HepG2 (cell line): ENCODE data around the gene CDC20. TPM values are rescaled to one million over a fixed set of nuclear protein-coding genes. Genes with fewer than 3 reads are reported as not detected.

Experiments
- ATAC-seq: fragments of 200-7000 bp; cut with Tn5 transposase; 3 replicates; pipeline ENCODE4 v1.9.1; 2020; ENCODE audit warnings: mild to moderate bottlenecking, moderate library complexity
- BruUV-seq: library from RNA; stranded (reverse); fragments of 400-500 nt; replicated peaks from 2 replicates; lab custom pipeline; 2021; lab: Mats Ljungman, UMichigan
- CTCF ChIA-PET: fragments of 300-600 bp; formaldehyde crosslinking; extraction: SDS; loops from one replicate; lab custom pipeline; 2021; ENCODE audit warnings: low total read pairs, inconsistent platforms, low intra/inter-chr PET ratio; lab: Yijun Ruan, JAX
- POLR2A ChIA-PET: fragments of 350-600 bp; sonication (Branson Sonifier 250); formaldehyde crosslinking; loops from one replicate; lab custom pipeline; 2020; ENCODE audit warnings: antibody characterized with exemption, inconsistent platforms; lab: Yijun Ruan, JAX
- DNase-seq: peaks from one replicate; pipeline ENCODE4 v3.0.0-alpha.2; 2015; ENCODE audit warnings: low spot score
- FAIRE-seq: peaks from 3 replicates; lab custom pipeline; 2011; peaks lifted over from hg19 to GRCh38; lab: Jason Lieb, UNC
- H2AFZ ChIP-seq: one replicate; pipeline ENCODE4 v1.6.1; 2011; ENCODE audit warnings: low read length, inconsistent platforms
- H3K27ac ChIP-seq: fragments of 300-600 bp; 3 replicates; pipeline ENCODE4 v1.8.0; 2011; ENCODE audit warnings: mixed run types, mild to moderate bottlenecking, mixed read lengths, low read length, inconsistent platforms; ENCODE audit not compliant: insufficient read depth; ENCODE audit errors: extremely low read length
- H3K27me3 ChIP-seq, 2 experiments: fragments of 200-600 bp in 1 of 2; 2 replicates in 1 of 2; 3 replicates in 1 of 2; pipeline versions ENCODE4 v1.6.0 to v1.8.0; 2011; ENCODE audit warnings: low read length in 2 of 2, mild to moderate bottlenecking in 2 of 2, moderate library complexity in 2 of 2, inconsistent platforms in 1 of 2; ENCODE audit not compliant: insufficient read depth in 2 of 2, control insufficient read depth in 1 of 2
- H3K36me3 ChIP-seq, 2 experiments: fragments of 200-600 bp in 1 of 2; replicated peaks in 1 of 2; 2 replicates in 1 of 2; 3 replicates in 1 of 2; pipeline versions ENCODE4 v1.5.1 to v1.8.0; 2011; ENCODE audit warnings: low read length in 2 of 2, inconsistent platforms in 1 of 2; ENCODE audit not compliant: insufficient read depth in 2 of 2, control insufficient read depth in 1 of 2
- H3K4me1 ChIP-seq: 2 replicates; pipeline ENCODE4 v1.5.1; 2012; ENCODE audit warnings: low read length, inconsistent platforms; ENCODE audit not compliant: insufficient read depth
- H3K4me2 ChIP-seq: 2 replicates; pipeline ENCODE4 v1.6.0; 2011; ENCODE audit warnings: low read depth, low read length, inconsistent platforms
- H3K4me3 ChIP-seq, 3 experiments: fragments of 200-600 bp in 1 of 3; sonication (generic), shearing (Covaris generic) in 1 of 3; replicated peaks in 1 of 3; 2 replicates each; pipeline ENCODE4 v1.5.1; 2011 to 2016; ENCODE audit warnings: low read length in 3 of 3, inconsistent platforms in 2 of 3, low read depth in 2 of 3, mild to moderate bottlenecking in 2 of 3, control low read depth in 1 of 3, mixed read lengths in 1 of 3; ENCODE audit not compliant: insufficient read depth in 1 of 3
- H3K79me2 ChIP-seq: one replicate; pipeline ENCODE4 v1.6.1; 2011; ENCODE audit warnings: low read length, inconsistent platforms; ENCODE audit not compliant: insufficient read depth
- H3K9ac ChIP-seq: 2 replicates; pipeline ENCODE4 v1.6.0; 2011; ENCODE audit warnings: mild to moderate bottlenecking, low read depth, low read length, inconsistent platforms; ENCODE audit not compliant: insufficient read depth
- H3K9me3 ChIP-seq: 2 replicates; pipeline ENCODE4 v1.5.1; 2012; ENCODE audit warnings: mild to moderate bottlenecking, low read length
- H4K20me1 ChIP-seq: 2 replicates; pipeline ENCODE4 v1.6.0; 2011; ENCODE audit warnings: inconsistent platforms, mild to moderate bottlenecking, low read length, moderate library complexity; ENCODE audit not compliant: insufficient read depth
- CEBPB ChIP-seq: IDR thresholded peaks from 2 replicates; pipeline ENCODE4 v1.6.1; 2011; ENCODE audit warnings: low read depth, low read length, improper control_type of control experiment, borderline replicate concordance
- CTCF ChIP-seq: sonication (generic); formaldehyde crosslinking; IDR thresholded peaks from 2 replicates; pipeline ENCODE4 v1.5.0; 2020; ENCODE audit warnings: mild to moderate bottlenecking, missing genetic modification reagents, moderate library complexity
- EED ChIP-seq: sonication (generic); formaldehyde crosslinking; IDR thresholded peaks from 2 replicates; pipeline ENCODE4 v1.5.0; 2020; ENCODE audit warnings: mild to moderate bottlenecking, missing genetic modification reagents
- MAZ ChIP-seq, 2 experiments: sonication (generic) in 1 of 2; formaldehyde crosslinking in 1 of 2; IDR thresholded peaks; 2 replicates each; pipeline versions ENCODE4 v1.5.0 to v1.6.1; 2012 to 2020; ENCODE audit warnings: low read depth in 2 of 2, mild to moderate bottlenecking in 2 of 2, borderline replicate concordance in 1 of 2, improper control_type of control experiment in 1 of 2, low read length in 1 of 2, missing genetic modification reagents in 1 of 2, moderate library complexity in 1 of 2
- SP4 ChIP-seq: sonication (generic); formaldehyde crosslinking; IDR thresholded peaks from 2 replicates; pipeline ENCODE4 v1.8.1; 2023; ENCODE audit warnings: mild to moderate bottlenecking, missing genetic modification reagents
- TBL1XR1 ChIP-seq: fragments of 150-350 bp; IDR thresholded peaks from 2 replicates; pipeline ENCODE4 v1.6.1; 2014; ENCODE audit warnings: borderline replicate concordance, low read length; ENCODE audit not compliant: partially characterized antibody
- ZNF572 ChIP-seq: sonication (generic); formaldehyde crosslinking; IDR thresholded peaks from 2 replicates; pipeline ENCODE4 v1.5.1; 2020; ENCODE audit warnings: mild to moderate bottlenecking, missing genetic modification reagents
- ZNF687 ChIP-seq: sonication (generic); formaldehyde crosslinking; IDR thresholded peaks from 2 replicates; pipeline ENCODE4 v1.5.1; 2020; ENCODE audit warnings: mild to moderate bottlenecking, missing genetic modification reagents, moderate library complexity
- WGBS: methylation state at CpG from one replicate; pipeline ENCODE4 v1.1.6; 2017; ENCODE audit warnings: low lambda C conversion rate; 5-methylcytosine and 5-hydroxymethylcytosine counted together
- in situ Hi-C: cut with HindIII; loops from 2 replicates; pipeline ENCODE4 v1.10.0; 2017; ENCODE audit warnings: low pct_unique_long_range_greater_than_20kb; ENCODE audit not compliant: extremely low pct_ligation_motif_present
- intact Hi-C: fragments of 100-400 bp; cut with micrococcal nuclease; formaldehyde crosslinking; loops from one replicate; pipeline ENCODE4 v1.10.0; 2022; ENCODE audit not compliant: unreplicated experiment
- polyA plus RNA-seq, 8 experiments: library from polyadenylated mRNA; depleted of rRNA in 3 of 8; stranded (reverse) in 7 of 8; unstranded in 1 of 8; fragments of >200 nt; fragmentation: Illumina TruSeq in 4 of 8; extraction: Trizol in 4 of 8; gene quantifications; 2 replicates each; pipeline versions ENCODE4 v1.2.1 to v1.2.3, GENCODE V29; 2011 to 2016; ENCODE audit warnings: low read depth in 4 of 8, missing spikeins in 1 of 8, mixed read lengths in 1 of 8; ENCODE audit not compliant: insufficient read depth in 1 of 8
- total RNA-seq, 5 experiments: library from RNA; depleted of rRNA; stranded (reverse); fragments of >200 nt; fragmentation: Illumina TruSeq; extraction: Trizol; gene quantifications; 2 replicates each; pipeline ENCODE4 v1.2.3, GENCODE V29; 2016; ENCODE audit warnings: low read depth in 1 of 5
- TF ChIP-seq, protein P1 (sequence below): sonication (generic); formaldehyde crosslinking; IDR thresholded peaks from 2 replicates; pipeline ENCODE4 v1.9.0; 2022; ENCODE audit warnings: low read depth, missing genetic modification reagents
- TF ChIP-seq, protein P2 (sequence below): sonication (generic); formaldehyde crosslinking; IDR thresholded peaks from 2 replicates; pipeline ENCODE4 v1.5.0; 2020; ENCODE audit warnings: mild to moderate bottlenecking, missing genetic modification reagents, borderline replicate concordance

Gene CDC20
- total and polyA plus RNA-seq, 2 of the 13 experiments (the other 11 are each of a cell fraction or from before 2014, with no cell fraction given) = 57.9 to 90.0 TPM

DNA sequence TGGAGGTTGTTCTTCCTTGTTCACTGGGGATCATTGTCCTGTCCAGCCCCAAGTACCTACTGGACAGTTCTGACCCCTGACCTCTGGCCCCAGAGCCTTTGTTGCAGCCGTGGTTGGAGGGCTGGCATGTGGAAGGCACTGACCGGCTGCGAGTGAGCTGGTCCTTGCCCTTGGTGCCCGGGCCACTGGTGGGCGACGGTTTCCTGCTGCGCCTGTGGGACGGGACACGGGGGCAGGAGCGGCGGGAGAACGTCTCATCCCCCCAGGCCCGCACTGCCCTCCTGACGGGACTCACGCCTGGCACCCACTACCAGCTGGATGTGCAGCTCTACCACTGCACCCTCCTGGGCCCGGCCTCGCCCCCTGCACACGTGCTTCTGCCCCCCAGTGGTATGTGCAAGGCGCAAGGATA is 46.6 kb upstream of the CDC20 start:
- no TSS peak for BruUV-seq
- Histone ChIP-seq H3K4me3 (no peak overlapping the region), H4K20me1 (no peaks in the 10 kb centered on the region), H3K9ac (no peak overlapping the region), H3K4me1 (peaks cover 31% of the 10 kb centered on the region)
- FAIRE-seq (no peak), ATAC-seq (no peak)
- intact Hi-C loops = no loop called here
- in situ Hi-C loops = no loop called here
- 25% methylated on average over 5 of the region's 19 CpGs for WGBS
- TF ChIP-seq, protein P1, sequence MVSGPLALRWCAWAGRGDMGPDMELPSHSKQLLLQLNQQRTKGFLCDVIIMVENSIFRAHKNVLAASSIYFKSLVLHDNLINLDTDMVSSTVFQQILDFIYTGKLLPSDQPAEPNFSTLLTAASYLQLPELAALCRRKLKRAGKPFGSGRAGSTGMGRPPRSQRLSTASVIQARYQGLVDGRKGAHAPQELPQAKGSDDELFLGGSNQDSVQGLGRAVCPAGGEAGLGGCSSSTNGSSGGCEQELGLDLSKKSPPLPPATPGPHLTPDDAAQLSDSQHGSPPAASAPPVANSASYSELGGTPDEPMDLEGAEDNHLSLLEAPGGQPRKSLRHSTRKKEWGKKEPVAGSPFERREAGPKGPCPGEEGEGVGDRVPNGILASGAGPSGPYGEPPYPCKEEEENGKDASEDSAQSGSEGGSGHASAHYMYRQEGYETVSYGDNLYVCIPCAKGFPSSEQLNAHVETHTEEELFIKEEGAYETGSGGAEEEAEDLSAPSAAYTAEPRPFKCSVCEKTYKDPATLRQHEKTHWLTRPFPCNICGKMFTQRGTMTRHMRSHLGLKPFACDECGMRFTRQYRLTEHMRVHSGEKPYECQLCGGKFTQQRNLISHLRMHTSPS (CRISPR knock-in tag) = peak; percentile 18; the same call in 1 of the 2 replicates
- TF ChIP-seq TBL1XR1 = no peak
- TF ChIP-seq EED = 0 out of 2 replicates have a peak, but pooled peaks have one; percentile 28
- TF ChIP-seq, protein P2, sequence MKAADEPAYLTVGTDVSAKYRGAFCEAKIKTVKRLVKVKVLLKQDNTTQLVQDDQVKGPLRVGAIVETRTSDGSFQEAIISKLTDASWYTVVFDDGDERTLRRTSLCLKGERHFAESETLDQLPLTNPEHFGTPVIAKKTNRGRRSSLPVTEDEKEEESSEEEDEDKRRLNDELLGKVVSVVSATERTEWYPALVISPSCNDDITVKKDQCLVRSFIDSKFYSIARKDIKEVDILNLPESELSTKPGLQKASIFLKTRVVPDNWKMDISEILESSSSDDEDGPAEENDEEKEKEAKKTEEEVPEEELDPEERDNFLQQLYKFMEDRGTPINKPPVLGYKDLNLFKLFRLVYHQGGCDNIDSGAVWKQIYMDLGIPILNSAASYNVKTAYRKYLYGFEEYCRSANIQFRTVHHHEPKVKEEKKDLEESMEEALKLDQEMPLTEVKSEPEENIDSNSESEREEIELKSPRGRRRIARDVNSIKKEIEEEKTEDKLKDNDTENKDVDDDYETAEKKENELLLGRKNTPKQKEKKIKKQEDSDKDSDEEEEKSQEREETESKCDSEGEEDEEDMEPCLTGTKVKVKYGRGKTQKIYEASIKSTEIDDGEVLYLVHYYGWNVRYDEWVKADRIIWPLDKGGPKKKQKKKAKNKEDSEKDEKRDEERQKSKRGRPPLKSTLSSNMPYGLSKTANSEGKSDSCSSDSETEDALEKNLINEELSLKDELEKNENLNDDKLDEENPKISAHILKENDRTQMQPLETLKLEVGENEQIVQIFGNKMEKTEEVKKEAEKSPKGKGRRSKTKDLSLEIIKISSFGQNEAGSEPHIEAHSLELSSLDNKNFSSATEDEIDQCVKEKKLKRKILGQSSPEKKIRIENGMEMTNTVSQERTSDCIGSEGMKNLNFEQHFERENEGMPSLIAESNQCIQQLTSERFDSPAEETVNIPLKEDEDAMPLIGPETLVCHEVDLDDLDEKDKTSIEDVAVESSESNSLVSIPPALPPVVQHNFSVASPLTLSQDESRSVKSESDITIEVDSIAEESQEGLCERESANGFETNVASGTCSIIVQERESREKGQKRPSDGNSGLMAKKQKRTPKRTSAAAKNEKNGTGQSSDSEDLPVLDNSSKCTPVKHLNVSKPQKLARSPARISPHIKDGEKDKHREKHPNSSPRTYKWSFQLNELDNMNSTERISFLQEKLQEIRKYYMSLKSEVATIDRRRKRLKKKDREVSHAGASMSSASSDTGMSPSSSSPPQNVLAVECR (CRISPR knock-in tag) = 0 out of 2 replicates have a peak, but pooled peaks have one; percentile 18
- TF ChIP-seq CEBPB = no peak
- TF ChIP-seq SP4 = 0 out of 2 replicates have a peak, but pooled peaks have one; percentile 32
- no peak for TF ChIP-seq MAZ (IDR thresholded peaks at IDR 0.05; ENCODE audit: borderline replicate concordance, low read depth, low read length)
- 0 out of 2 replicates have a peak, but pooled peaks have one; percentile 23 for TF ChIP-seq MAZ (CRISPR knock-in tag; IDR thresholded peaks at IDR 0.05; ENCODE audit: low read depth)
- TF ChIP-seq CTCF (CRISPR knock-in tag) = peak; percentile 39; the same call in 1 of the 2 replicates
- TF ChIP-seq ZNF687 (CRISPR knock-in tag) = 0 out of 2 replicates have a peak, but pooled peaks have one; percentile 37
- TF ChIP-seq ZNF572 = 0 out of 2 replicates have a peak, but pooled peaks have one; percentile 58
- TF ChIP-seq, all 625 proteins: peak for 8
- H3K9me3 ChIP-seq = no peaks in the 10 kb centered on the region
- CTCF ChIA-PET = no interaction called here
- H3K27ac ChIP-seq = no peak overlapping the region
- H3K27me3 ChIP-seq = peaks cover 1 to 53% of the 10 kb centered on the region in 2 experiments; a peak in 4 of 5 replicates
- no peak overlapping the region for H2AFZ ChIP-seq
- no peaks in the 10 kb centered on the region for H3K79me2 ChIP-seq
- peak overlapping the region; percentile 18; the same call in 1 of the 2 replicates for H3K4me2 ChIP-seq
- no peak for DNase-seq
- POLR2A ChIA-PET = no interaction called here
- H3K36me3 ChIP-seq = no peaks in the 10 kb centered on the region
